Skeletal muscle tissue (tissue), 4 donors: ENCODE results near the gene ZNF445. TPM values are rescaled to one million over a fixed set of nuclear protein-coding genes. Genes with fewer than 3 reads are reported as not detected.

ENCODE experiments used
- H3K27ac ChIP-seq: one replicate; pipeline ENCODE4 v1.7.0; 2013; ENCODE audit warnings: mild to moderate bottlenecking, low read depth, low read length, inconsistent platforms
- H3K27me3 ChIP-seq, 3 donors: one replicate each; pipeline ENCODE4 v1.7.0; 2013; ENCODE audit warnings: low read length in 3 of 3; ENCODE audit not compliant: control insufficient read depth in 3 of 3, insufficient read depth in 3 of 3
- H3K36me3 ChIP-seq, 3 donors: one replicate each; pipeline ENCODE4 v1.7.0; 2013; ENCODE audit warnings: low read length in 3 of 3; ENCODE audit not compliant: control insufficient read depth in 3 of 3, insufficient read depth in 3 of 3
- H3K4me1 ChIP-seq, 3 donors: one replicate each; pipeline ENCODE4 v1.7.0; 2013; ENCODE audit warnings: low read length in 3 of 3, mild to moderate bottlenecking in 3 of 3; ENCODE audit not compliant: control insufficient read depth in 3 of 3, insufficient read depth in 3 of 3
- H3K4me3 ChIP-seq, 3 donors: one replicate each; pipeline ENCODE4 v1.7.0; 2013; ENCODE audit warnings: low read length in 3 of 3
- H3K9ac ChIP-seq, 3 donors: one replicate each; pipeline ENCODE4 v1.7.0; 2013; ENCODE audit warnings: low read length in 3 of 3, mild to moderate bottlenecking in 3 of 3, moderate library complexity in 2 of 3, low read depth in 1 of 3
- H3K9me3 ChIP-seq, 3 donors: one replicate each; pipeline ENCODE4 v1.7.0; 2013; ENCODE audit warnings: low read length in 3 of 3; ENCODE audit not compliant: control insufficient read depth in 3 of 3
- total RNA-seq: library from RNA; depleted of rRNA; stranded (reverse); fragments of >200 nt; gene quantifications from one replicate; pipeline ENCODE4 v1.2.3, GENCODE V29; 2014
- donor health status: Osteomylitis.

Gene ZNF445
- 12.0 TPM for total RNA-seq

DNA sequence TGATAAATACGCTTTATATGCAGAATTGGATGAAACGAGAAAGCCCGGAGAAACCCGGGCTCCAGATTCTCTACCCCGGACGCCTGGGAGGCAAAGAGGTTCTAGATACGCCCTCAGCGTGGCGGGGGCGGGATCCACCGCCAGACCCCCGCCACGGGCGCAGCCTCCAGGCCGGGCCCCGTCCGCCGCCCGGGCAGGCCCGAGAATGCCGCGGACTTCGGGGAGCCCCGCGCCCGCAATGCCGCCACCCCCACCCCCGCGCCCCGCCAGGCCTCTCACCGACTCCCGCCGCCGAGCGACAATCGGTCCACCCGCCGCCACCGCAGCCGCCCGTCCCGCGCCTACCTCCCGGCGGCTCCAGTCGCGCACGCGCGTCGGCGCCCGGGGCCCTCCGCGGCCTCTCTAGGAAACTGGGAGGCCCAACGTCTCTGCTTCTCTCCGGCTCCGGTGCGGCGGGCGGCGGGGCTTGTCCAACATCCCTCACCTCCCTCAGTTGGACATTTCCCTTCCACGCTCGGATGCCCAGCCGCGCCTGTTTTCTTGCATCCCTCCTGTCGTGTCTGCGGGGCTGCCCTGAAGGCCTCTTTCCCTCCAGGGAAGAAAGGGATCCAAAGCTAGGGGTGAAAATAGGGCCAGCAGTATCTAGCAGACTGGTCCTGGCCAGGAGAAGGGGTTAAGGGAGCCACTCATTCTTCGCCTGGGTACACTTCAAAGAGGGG, at the start of gene ZNF445:
TSS of gene ZNF445 (minus strand) at position 359 of the 719 bp plus-strand sequence. CDS start 22,121 bp downstream, outside the sequence.
- Histone ChIP-seq H3K27me3 (no peaks in the 10 kb centered on the region), H3K27ac (peak within 1 kb of the TSS; percentile 12), H3K9ac (peak within 1 kb of the TSS; percentile 76 to 82 (median 82)), H3K9me3 (no peaks in the 10 kb centered on the region), H3K4me1 (peaks cover 12 to 16% (median 12%) of the 10 kb centered on the region in 3 donors), H3K4me3 (peak within 1 kb of the TSS; percentile 82 to 87 (median 84)), H3K36me3 (no peaks in the 10 kb centered on the region)

DNA sequence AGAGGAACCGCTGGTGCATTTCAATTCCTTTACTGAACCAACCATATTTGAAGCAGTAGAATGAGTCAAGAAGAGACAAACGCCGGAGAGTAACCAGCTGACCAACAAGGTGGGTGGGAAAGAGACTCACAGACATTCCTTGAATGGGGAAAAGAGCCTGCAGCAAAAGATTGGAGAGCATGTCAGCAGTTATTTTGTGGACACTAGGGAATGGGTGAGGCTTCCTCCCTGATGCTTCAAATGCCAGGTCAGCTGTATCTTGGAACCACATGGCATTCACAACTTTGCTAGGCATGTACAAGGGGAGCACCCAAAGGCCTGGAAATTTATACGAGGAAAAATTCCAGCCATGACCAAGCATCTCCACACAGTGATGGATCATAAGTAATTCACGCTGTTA, 47.6 kb upstream of the ZNF445 start:
- peaks cover 4 to 20% (median 11%) of the 10 kb centered on the region in 3 donors for H3K27me3 ChIP-seq
- no peak overlapping the region for H3K27ac ChIP-seq
- no peaks in the 10 kb centered on the region for H3K9me3 ChIP-seq
- no peaks in the 10 kb centered on the region for H3K36me3 ChIP-seq
- H3K4me1 ChIP-seq = no peaks in the 10 kb centered on the region
- H3K4me3 ChIP-seq = no peak overlapping the region
- no peak overlapping the region for H3K9ac ChIP-seq

GRCh38 chr3:44522494-44522933, 45.0 kb upstream of the ZNF445 start:
- Histone ChIP-seq H3K4me3 (no peak overlapping the region), H3K4me1 (no peaks in the 10 kb centered on the region), H3K27me3 (peaks cover 0 to 19% (median 8%) of the 10 kb centered on the region in 3 donors), H3K36me3 (no peaks in the 10 kb centered on the region), H3K27ac (no peak overlapping the region), H3K9ac (no peak overlapping the region), H3K9me3 (no peaks in the 10 kb centered on the region)

DNA sequence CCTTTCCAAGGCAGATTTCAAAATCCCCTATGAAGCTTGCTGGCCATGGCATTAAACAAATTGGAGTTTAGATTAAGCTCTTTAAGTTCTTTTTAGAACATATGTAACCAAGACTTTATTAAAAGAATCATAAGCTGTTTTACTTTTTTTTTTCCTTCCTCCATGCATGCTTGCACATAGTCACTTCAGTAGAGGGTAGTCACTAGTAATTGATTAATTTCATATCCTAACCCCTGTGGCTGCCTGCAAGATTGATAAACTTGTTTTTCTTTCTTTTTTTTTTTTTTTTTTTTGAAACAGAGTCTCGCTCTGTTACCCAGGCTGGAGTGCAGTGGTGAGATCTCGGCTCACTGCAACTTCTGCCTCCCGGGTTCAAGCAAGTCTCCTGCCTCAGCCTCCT, 44.3 kb upstream of the ZNF445 start:
- peaks cover 0 to 19% (median 8%) of the 10 kb centered on the region in 3 donors for H3K27me3 ChIP-seq
- no peaks in the 10 kb centered on the region for H3K4me1 ChIP-seq

DNA sequence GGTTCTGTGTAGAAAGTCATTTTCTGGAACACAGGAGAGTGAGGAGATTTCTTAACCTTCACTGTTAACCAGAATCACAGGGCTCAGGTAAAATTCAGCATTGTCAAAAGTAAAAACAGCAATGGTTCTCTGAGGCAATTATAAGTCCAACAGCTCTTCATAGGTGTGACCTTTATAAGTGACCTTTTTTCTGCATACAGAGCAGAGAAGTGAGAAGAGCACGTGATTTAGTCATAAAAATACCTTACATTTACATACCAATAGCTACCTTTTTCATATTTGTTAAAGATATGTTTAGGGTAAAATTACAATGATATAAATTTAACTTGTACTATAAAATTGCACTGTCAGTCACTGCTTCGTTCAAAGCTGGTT, 41.3 kb upstream of the ZNF445 start:
- no peaks in the 10 kb centered on the region for H3K4me1 ChIP-seq
- H3K27ac ChIP-seq = no peak overlapping the region
- no peak overlapping the region for H3K9ac ChIP-seq
- peaks cover 0 to 16% (median 8%) of the 10 kb centered on the region in 3 donors for H3K27me3 ChIP-seq
- H3K4me3 ChIP-seq = no peak overlapping the region
- H3K36me3 ChIP-seq = no peaks in the 10 kb centered on the region
- H3K9me3 ChIP-seq = no peaks in the 10 kb centered on the region

More for the DNA sequence above, 44.3 kb upstream of the ZNF445 start:
- Histone ChIP-seq H3K4me3 (no peak overlapping the region), H3K27ac (no peak overlapping the region), H3K36me3 (no peaks in the 10 kb centered on the region), H3K9ac (no peak overlapping the region), H3K9me3 (no peaks in the 10 kb centered on the region)

DNA sequence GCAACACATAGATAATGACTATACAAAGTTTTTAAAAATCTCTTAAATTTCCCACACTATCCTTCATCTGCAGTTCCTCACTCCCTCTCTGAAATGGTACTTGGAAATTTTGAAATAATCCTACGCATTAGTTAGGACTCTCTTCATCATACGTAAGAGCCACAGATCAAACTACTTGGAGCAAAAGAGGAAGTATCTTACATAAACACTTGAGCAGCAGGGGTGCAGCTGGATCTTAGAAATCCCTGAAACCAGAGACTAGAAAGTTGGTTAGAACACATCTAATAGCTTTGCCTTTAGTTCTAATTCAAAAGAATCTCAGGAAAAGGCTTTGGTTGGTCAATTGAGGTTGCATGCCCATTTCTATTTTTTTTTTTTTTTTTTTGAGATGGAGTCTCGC, 38.8 kb upstream of the ZNF445 start:
- H3K4me1 ChIP-seq = peaks cover 1 to 6% (median 4%) of the 10 kb centered on the region in 3 donors
- H3K4me3 ChIP-seq = no peak overlapping the region

GRCh38 chr3:44513513-44513912, 36.0 kb upstream of the ZNF445 start:
- Histone ChIP-seq H3K27me3 (no peaks in the 10 kb centered on the region), H3K36me3 (no peaks in the 10 kb centered on the region), H3K27ac (no peak overlapping the region), H3K9me3 (no peaks in the 10 kb centered on the region), H3K4me3 (no peak overlapping the region), H3K4me1 (peaks cover 13% of the 10 kb centered on the region in 3 donors), H3K9ac (no peak overlapping the region)

More for the DNA sequence above, 38.8 kb upstream of the ZNF445 start:
- Histone ChIP-seq H3K27ac (no peak overlapping the region), H3K36me3 (no peaks in the 10 kb centered on the region), H3K9me3 (no peaks in the 10 kb centered on the region), H3K9ac (no peak overlapping the region), H3K27me3 (peaks cover 0 to 12% (median 2%) of the 10 kb centered on the region in 3 donors)

DNA sequence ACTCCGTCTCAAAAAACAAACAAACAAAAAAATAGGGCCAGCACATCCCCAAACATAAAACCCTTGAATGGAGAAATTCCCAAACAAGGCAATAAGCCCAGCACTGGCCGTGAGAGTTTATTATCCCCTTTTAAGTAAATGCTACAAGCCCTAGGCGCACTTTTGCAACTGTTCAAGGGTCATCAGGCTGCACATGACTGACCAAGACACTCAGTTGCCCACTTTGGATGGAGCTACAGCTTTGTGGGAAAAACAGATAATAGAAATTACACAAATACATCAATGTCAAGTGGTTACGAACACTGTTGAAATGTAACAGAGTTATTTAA, 33.7 kb upstream of the ZNF445 start:
- peak overlapping the region; percentile 70 to 88 (median 81) for H3K4me3 ChIP-seq
- peak overlapping the region; percentile 77 to 84 (median 80) for H3K9ac ChIP-seq
- H3K4me1 ChIP-seq = peaks cover 13 to 16% (median 13%) of the 10 kb centered on the region in 3 donors

GRCh38 chr3:44510000-44510368, 32.5 kb upstream of the ZNF445 start:
- H3K4me3 ChIP-seq = peak overlapping the region; percentile 70 to 88 (median 86)
- H3K27me3 ChIP-seq = no peaks in the 10 kb centered on the region
- peaks cover 13 to 16% (median 13%) of the 10 kb centered on the region in 3 donors for H3K4me1 ChIP-seq
- H3K9ac ChIP-seq = peak overlapping the region; percentile 78 to 90 (median 84)
- H3K27ac ChIP-seq = peak overlapping the region; percentile 80
- no peaks in the 10 kb centered on the region for H3K9me3 ChIP-seq
- no peaks in the 10 kb centered on the region for H3K36me3 ChIP-seq

More for the DNA sequence above, 33.7 kb upstream of the ZNF445 start:
- H3K27ac ChIP-seq = peak overlapping the region; percentile 80
- H3K27me3 ChIP-seq = no peaks in the 10 kb centered on the region
- no peaks in the 10 kb centered on the region for H3K36me3 ChIP-seq
- no peaks in the 10 kb centered on the region for H3K9me3 ChIP-seq

DNA sequence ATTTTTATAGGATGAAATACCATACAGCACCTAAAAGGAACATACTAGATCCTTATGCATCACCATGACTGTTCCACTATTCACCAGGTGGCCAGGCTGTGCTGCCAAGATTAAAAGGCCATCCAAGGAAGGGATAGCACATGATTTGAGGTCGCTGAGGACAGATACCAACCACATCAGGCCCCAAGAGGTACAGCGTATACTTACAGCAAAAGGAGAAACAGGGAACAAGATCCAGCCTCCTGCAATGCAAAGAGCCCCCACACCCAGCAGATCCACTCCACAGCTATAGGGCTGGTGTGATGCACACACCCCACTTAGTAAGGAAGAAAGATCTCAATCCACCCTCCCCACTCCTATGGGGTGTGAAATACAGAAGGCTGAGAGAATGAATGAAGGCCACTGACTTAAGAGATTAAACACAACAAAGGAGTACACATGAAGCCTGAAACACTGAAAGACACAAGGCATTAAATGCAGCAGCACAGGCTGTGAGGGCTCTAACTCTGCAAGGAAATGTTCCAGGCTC, 32.0 kb upstream of the ZNF445 start:
- H3K36me3 ChIP-seq = no peaks in the 10 kb centered on the region
- peaks cover 13 to 16% (median 13%) of the 10 kb centered on the region in 3 donors for H3K4me1 ChIP-seq
- no peak overlapping the region for H3K27ac ChIP-seq
- H3K4me3 ChIP-seq = peak overlapping the region; percentile 70 to 88 (median 86)
- H3K27me3 ChIP-seq = no peaks in the 10 kb centered on the region
- peak overlapping the region; percentile 78 to 90 (median 84) for H3K9ac ChIP-seq
- no peaks in the 10 kb centered on the region for H3K9me3 ChIP-seq
